ENCODE results near the gene IFT43. TPM values are rescaled to one million over a fixed set of nuclear protein-coding genes. Genes with fewer than 3 reads are reported as not detected.

Gene IFT43
- total RNA-seq, 1 donor from 2014 or later = 8.2 TPM

GRCh38 chr14:75983019-75983358, 2.6 kb upstream of the IFT43 start:
- intact Hi-C loops (cut with micrococcal nuclease) = loop anchor here (5.0 to 10.0 kb wide), 2 partner anchors 172 to 406 kb away; partner anchors contain the start of genes FLVCR2 and GPATCH2L
- H3K27ac Mint-ChIP-seq = peak overlapping the region; percentile 61
- H3K9me3 Mint-ChIP-seq = no peaks in the 10 kb centered on the region
- peak overlapping the region; percentile 74 for H3K4me3 Mint-ChIP-seq (ENCODE audit: low read depth)
- no peaks in the 10 kb centered on the region for H3K36me3 Mint-ChIP-seq (ENCODE audit: low read depth)
- no peak for DNase-seq (ENCODE audit: low spot score)
- peaks cover 29% of the 10 kb centered on the region for H3K4me1 Mint-ChIP-seq (ENCODE audit: low read depth)
- H3K27me3 Mint-ChIP-seq (ENCODE audit: low read depth) = peaks cover 22% of the 10 kb centered on the region

DNA sequence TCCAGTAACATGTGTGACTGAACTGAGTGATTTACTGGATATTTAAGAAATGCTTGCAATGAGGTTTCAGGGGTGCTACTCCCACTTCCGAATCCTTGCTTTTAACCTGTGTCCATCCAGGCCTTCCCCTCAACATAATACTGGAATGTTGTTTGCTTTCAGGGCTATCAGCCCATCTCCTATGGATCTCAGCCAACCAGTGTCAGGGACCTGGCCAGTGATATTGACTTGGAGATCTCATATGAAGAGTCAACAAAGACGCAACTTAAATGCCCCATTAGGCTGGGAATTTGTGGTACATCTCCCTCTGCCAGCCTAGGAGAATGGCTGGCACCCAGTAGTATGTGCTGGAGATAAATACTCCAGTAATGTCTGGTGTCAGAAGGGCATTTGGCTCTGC, 889 bp upstream of the IFT43 start:
- intact Hi-C loops (cut with micrococcal nuclease) = loop anchor here (5.0 to 10.0 kb wide), 2 partner anchors 170 to 407 kb away; partner anchors contain the start of genes FLVCR2 and GPATCH2L

GRCh38 chr14:75986439-75986765, 839 bp downstream of the IFT43 start:
- peaks cover 15% of the 10 kb centered on the region for H3K4me1 Mint-ChIP-seq (ENCODE audit: low read depth)
- DNase-seq (ENCODE audit: low spot score) = no peak
- peak overlapping the region; percentile 29 for H3K27ac Mint-ChIP-seq
- H3K9me3 Mint-ChIP-seq = no peaks in the 10 kb centered on the region
- H3K36me3 Mint-ChIP-seq (ENCODE audit: low read depth) = no peaks in the 10 kb centered on the region
- H3K27me3 Mint-ChIP-seq (ENCODE audit: low read depth) = peaks cover 22% of the 10 kb centered on the region
- H3K4me3 Mint-ChIP-seq (ENCODE audit: low read depth) = peak overlapping the region; percentile 84
- intact Hi-C loops (cut with micrococcal nuclease) = loop anchor here (10.0 kb wide), 1 partner anchor 168 kb away; the partner anchor contains the start of gene GPATCH2L

More for the DNA sequence above, 889 bp upstream of the IFT43 start:
- DNase-seq (ENCODE audit: low spot score) = no peak
- Mint-ChIP-seq H3K4me1 (ENCODE audit: low read depth) (peaks cover 22% of the 10 kb centered on the region), H3K27me3 (ENCODE audit: low read depth) (peaks cover 22% of the 10 kb centered on the region), H3K27ac (no peak overlapping the region), H3K4me3 (ENCODE audit: low read depth) (no peak overlapping the region), H3K36me3 (ENCODE audit: low read depth) (no peaks in the 10 kb centered on the region), H3K9me3 (no peaks in the 10 kb centered on the region)

- Mint-ChIP-seq H3K36me3 (ENCODE audit: low read depth) (no peaks in the 10 kb centered on the region), H3K27me3 (ENCODE audit: low read depth) (peaks cover 22% of the 10 kb centered on the region), H3K9me3 (no peaks in the 10 kb centered on the region), H3K27ac (no peak overlapping the region), H3K4me1 (ENCODE audit: low read depth) (peaks cover 10% of the 10 kb centered on the region), H3K4me3 (ENCODE audit: low read depth) (no peak overlapping the region)
- intact Hi-C loops (cut with micrococcal nuclease) = loop anchor here (10.0 kb wide), 1 partner anchor 167 kb away; the partner anchor contains the start of gene GPATCH2L
- DNase-seq (ENCODE audit: low spot score) = no peak
These were observed 1.8 kb downstream of the IFT43 start for GRCh38 chr14:75987201-75987970.

DNA sequence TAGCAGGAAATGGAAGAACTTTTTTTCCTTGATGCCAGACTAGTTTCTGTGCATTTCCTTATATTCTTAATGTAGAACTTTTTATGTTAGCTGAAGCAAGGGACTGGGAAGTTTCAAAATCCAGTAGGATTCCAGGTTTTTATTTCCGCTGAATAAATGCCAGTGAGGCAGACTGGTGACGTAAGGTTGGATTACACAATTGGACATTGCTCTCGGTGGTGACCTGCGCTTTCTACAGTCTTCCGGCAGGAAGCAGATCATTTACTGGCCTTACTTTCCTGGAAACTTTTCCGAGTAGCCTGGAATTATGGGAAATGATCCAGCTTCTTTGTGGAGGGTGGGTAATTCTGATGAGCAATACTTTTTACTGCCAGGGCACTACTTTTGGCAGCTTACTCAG, 3.6 kb downstream of the IFT43 start:
- Mint-ChIP-seq H3K36me3 (ENCODE audit: low read depth) (no peaks in the 10 kb centered on the region), H3K4me1 (ENCODE audit: low read depth) (peaks cover 15% of the 10 kb centered on the region), H3K9me3 (no peaks in the 10 kb centered on the region), H3K4me3 (ENCODE audit: low read depth) (no peak overlapping the region), H3K27ac (no peak overlapping the region), H3K27me3 (ENCODE audit: low read depth) (peaks cover 9% of the 10 kb centered on the region)
- intact Hi-C loops (cut with micrococcal nuclease) = loop anchor here (10.0 kb wide), 1 partner anchor 166 kb away; the partner anchor contains the start of gene GPATCH2L
- no peak for DNase-seq (ENCODE audit: low spot score)

DNA sequence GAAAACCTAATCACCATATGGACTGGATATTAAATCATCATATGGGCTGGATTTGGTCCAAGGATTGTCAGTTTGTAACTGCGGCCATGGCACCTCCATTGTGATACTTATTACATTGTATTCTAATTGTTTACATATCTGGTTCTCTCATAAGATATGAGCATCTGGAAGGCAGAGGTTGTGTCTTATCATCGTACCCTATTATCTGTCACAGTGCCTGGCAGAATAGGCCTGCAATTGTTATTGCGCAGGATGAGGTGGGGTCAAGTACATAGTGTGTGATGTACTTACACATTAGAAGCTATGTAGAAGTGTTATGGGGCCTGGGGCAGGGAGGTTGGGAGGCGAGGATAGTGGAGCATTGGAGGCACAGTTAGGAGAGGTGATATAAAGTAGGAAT, 4.7 kb downstream of the IFT43 start:
- Mint-ChIP-seq H3K4me3 (ENCODE audit: low read depth) (no peak overlapping the region), H3K36me3 (ENCODE audit: low read depth) (no peaks in the 10 kb centered on the region), H3K4me1 (ENCODE audit: low read depth) (peaks cover 19% of the 10 kb centered on the region), H3K9me3 (no peaks in the 10 kb centered on the region), H3K27ac (no peak overlapping the region), H3K27me3 (ENCODE audit: low read depth) (peaks cover 3% of the 10 kb centered on the region)
- intact Hi-C loops (cut with micrococcal nuclease) = no loop called here
- no peak for DNase-seq (ENCODE audit: low spot score)

DNA sequence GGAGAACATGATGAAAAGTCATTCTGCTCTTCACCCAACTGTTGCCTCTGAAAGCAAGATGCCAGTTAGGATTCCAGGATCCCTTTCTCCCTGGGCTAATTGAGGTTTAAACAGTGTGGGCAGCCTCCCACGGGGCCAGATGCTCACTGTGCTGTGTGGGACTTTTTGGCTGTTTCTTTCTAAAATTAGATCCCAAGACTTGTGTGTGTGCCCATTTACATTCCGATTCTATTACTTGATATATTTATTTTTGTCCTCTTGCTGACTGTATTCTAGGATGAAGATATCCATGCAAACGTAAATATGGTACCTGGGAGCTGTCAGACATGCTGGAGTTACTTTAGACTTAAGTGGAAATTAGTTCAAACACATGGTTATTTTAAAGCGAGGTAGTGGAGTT, 6.2 kb downstream of the IFT43 start:
- no peaks in the 10 kb centered on the region for H3K36me3 Mint-ChIP-seq (ENCODE audit: low read depth)
- H3K4me1 Mint-ChIP-seq (ENCODE audit: low read depth) = peaks cover 9% of the 10 kb centered on the region
- DNase-seq (ENCODE audit: low spot score) = no peak
- H3K4me3 Mint-ChIP-seq (ENCODE audit: low read depth) = no peak overlapping the region
- intact Hi-C loops (cut with micrococcal nuclease) = no loop called here
- H3K9me3 Mint-ChIP-seq = no peaks in the 10 kb centered on the region
- no peaks in the 10 kb centered on the region for H3K27me3 Mint-ChIP-seq (ENCODE audit: low read depth)
- H3K27ac Mint-ChIP-seq = no peak overlapping the region

DNA sequence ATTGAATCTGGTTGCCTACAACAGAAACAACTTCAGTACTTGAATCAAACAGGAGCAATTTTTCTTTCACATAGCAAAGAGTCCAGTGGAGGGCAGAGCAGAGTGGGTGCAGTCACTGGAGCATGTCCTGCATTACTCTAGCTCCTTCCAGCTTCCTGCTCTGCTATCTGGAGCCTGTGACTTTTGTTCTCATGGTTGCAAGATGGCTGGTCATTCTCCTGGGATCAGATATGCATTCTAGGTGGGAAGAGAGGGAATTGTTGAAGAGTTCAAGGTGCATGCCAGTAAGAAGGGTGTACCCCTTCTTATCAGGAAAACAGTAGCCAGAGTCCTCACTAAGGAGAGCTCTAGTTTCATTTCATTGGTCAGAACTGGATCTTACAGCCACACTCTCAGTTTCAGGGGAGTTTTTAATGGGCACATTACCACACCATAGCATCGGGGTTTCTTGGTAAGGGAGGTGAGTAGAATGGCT, 8.0 kb downstream of the IFT43 start:
- DNase-seq (ENCODE audit: low spot score) = no peak
- intact Hi-C loops (cut with micrococcal nuclease) = no loop called here
- Mint-ChIP-seq H3K36me3 (ENCODE audit: low read depth) (no peaks in the 10 kb centered on the region), H3K4me3 (ENCODE audit: low read depth) (no peak overlapping the region), H3K27ac (no peak overlapping the region), H3K27me3 (ENCODE audit: low read depth) (no peaks in the 10 kb centered on the region), H3K4me1 (ENCODE audit: low read depth) (peaks cover 9% of the 10 kb centered on the region), H3K9me3 (no peaks in the 10 kb centered on the region)

DNA sequence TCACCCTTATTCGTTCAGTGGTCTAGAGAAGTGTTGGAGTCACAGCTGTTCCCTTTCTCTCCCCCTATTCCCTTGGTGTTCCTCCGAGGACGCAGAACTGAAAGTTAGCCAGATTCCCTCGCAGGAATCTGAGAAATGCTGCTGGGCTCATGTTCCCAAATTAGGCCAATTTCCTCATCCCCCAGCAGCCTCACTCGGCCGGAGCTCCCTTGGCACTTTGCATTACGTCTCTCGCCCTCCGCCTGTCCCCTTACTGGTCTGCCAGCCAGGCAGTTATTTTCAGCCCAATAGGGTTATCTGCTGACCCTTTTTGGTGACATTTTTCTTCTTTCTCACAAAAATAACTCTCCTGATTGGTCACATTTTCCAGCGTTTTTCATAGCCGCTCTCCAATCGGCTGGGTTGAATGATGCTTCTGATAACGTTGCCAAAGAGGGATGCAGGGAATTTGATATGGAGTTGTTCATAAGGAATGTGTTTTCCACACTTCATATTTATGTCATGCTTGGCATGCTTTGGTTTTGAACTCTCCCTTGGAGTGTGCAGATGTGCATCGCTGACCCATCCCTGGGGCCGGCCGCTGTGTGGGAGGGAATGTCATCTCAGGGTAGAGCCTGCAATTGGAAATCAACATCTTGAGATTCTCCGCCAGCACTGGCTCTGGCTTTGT, 9.9 kb downstream of the IFT43 start:
- no peak for DNase-seq (ENCODE audit: low spot score)
- H3K4me1 Mint-ChIP-seq (ENCODE audit: low read depth) = peaks cover 9% of the 10 kb centered on the region
- intact Hi-C loops (cut with micrococcal nuclease) = no loop called here
- H3K27ac Mint-ChIP-seq = no peak overlapping the region
- H3K27me3 Mint-ChIP-seq (ENCODE audit: low read depth) = no peaks in the 10 kb centered on the region
- H3K36me3 Mint-ChIP-seq (ENCODE audit: low read depth) = no peaks in the 10 kb centered on the region
- H3K9me3 Mint-ChIP-seq = no peaks in the 10 kb centered on the region
- H3K4me3 Mint-ChIP-seq (ENCODE audit: low read depth) = no peak overlapping the region

DNA sequence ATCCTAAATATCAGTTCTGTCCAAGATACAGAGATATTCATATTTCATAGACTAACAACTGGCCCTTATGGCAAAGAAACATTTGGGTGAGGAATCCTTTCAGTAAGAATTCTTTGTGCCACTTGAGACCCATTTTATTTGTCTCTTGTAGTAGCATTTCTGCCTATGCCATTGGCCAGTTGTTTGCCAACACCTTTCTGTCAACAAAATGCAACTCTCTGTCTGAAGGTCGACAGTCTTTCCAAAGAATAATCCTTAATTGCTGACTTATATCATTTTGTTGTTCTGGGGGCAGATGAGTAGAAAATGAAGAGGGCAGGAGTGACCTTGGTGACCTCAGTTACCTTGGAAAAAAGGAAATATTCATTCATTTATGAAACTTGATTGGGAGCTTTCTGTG, 10.9 kb downstream of the IFT43 start:
- H3K27me3 Mint-ChIP-seq (ENCODE audit: low read depth) = no peaks in the 10 kb centered on the region
- intact Hi-C loops (cut with micrococcal nuclease) = no loop called here
- H3K27ac Mint-ChIP-seq = no peak overlapping the region
- H3K4me1 Mint-ChIP-seq (ENCODE audit: low read depth) = peaks cover 9% of the 10 kb centered on the region
- H3K4me3 Mint-ChIP-seq (ENCODE audit: low read depth) = no peak overlapping the region
- DNase-seq (ENCODE audit: low spot score) = no peak
- H3K36me3 Mint-ChIP-seq (ENCODE audit: low read depth) = peaks cover 6% of the 10 kb centered on the region
- no peaks in the 10 kb centered on the region for H3K9me3 Mint-ChIP-seq

GRCh38 chr14:75999511-76000190, 14.1 kb downstream of the IFT43 start:
- Mint-ChIP-seq H3K9me3 (peaks cover 9% of the 10 kb centered on the region), H3K27ac (no peak overlapping the region)

GRCh38 chr14:76002383-76002782, 16.8 kb downstream of the IFT43 start:
- no peak overlapping the region for H3K4me3 Mint-ChIP-seq (ENCODE audit: low read depth)
- no peak for DNase-seq (ENCODE audit: low spot score)
- no peaks in the 10 kb centered on the region for H3K4me1 Mint-ChIP-seq (ENCODE audit: low read depth)
- intact Hi-C loops (cut with micrococcal nuclease) = no loop called here
- H3K36me3 Mint-ChIP-seq (ENCODE audit: low read depth) = peaks cover 13% of the 10 kb centered on the region
- no peaks in the 10 kb centered on the region for H3K27me3 Mint-ChIP-seq (ENCODE audit: low read depth)
- no peak overlapping the region for H3K27ac Mint-ChIP-seq
- H3K9me3 Mint-ChIP-seq = peaks cover 14% of the 10 kb centered on the region

More at GRCh38 chr14:75999511-76000190, 14.1 kb downstream of the IFT43 start:
- peaks cover 13% of the 10 kb centered on the region for H3K36me3 Mint-ChIP-seq (ENCODE audit: low read depth)
- intact Hi-C loops (cut with micrococcal nuclease) = no loop called here
- DNase-seq (ENCODE audit: low spot score) = no peak
- H3K4me1 Mint-ChIP-seq (ENCODE audit: low read depth) = no peaks in the 10 kb centered on the region
- no peak overlapping the region for H3K4me3 Mint-ChIP-seq (ENCODE audit: low read depth)
- H3K27me3 Mint-ChIP-seq (ENCODE audit: low read depth) = no peaks in the 10 kb centered on the region

GRCh38 chr14:76006253-76006652, 20.7 kb downstream of the IFT43 start:
- no peaks in the 10 kb centered on the region for H3K27me3 Mint-ChIP-seq (ENCODE audit: low read depth)
- peaks cover 9% of the 10 kb centered on the region for H3K36me3 Mint-ChIP-seq (ENCODE audit: low read depth)
- DNase-seq (ENCODE audit: low spot score) = no peak
- intact Hi-C loops (cut with micrococcal nuclease) = no loop called here
- H3K4me1 Mint-ChIP-seq (ENCODE audit: low read depth) = no peaks in the 10 kb centered on the region
- H3K4me3 Mint-ChIP-seq (ENCODE audit: low read depth) = no peak overlapping the region
- H3K27ac Mint-ChIP-seq = no peak overlapping the region
- H3K9me3 Mint-ChIP-seq = peaks cover 14% of the 10 kb centered on the region

Measured in activated T-helper 2 cell treated with anti-CD3 and anti-CD28 coated beads, Interferon-gamma antibody, Interleukin-2, Interleukin-4, amounts not matched to agents 10 μg/mL and 5 μg/mL and 100 μg/mL, durations not matched to agents 14 hours and 24 hours and 36 hours (primary cell).